H1 (cell line): ENCODE data around the gene HES3. TPM values are rescaled to one million over a fixed set of nuclear protein-coding genes. Genes with fewer than 3 reads are reported as not detected.

Source experiments
- ATF2 ChIP-seq: IDR thresholded peaks from 2 replicates; pipeline ENCODE4 v1.6.1; 2012; ENCODE audit warnings: low read length, inconsistent platforms
- BCL11A ChIP-seq, 2 experiments: IDR thresholded peaks; one replicate each; pipeline ENCODE4 v1.6.1; 2011; ENCODE audit warnings: low read depth in 2 of 2, low read length in 2 of 2, mild to moderate bottlenecking in 2 of 2
- BRCA1 ChIP-seq: IDR thresholded peaks from 2 replicates; pipeline ENCODE4 v1.6.1; 2012; ENCODE audit warnings: low read depth, low read length, improper control_type of control experiment
- CBX8 ChIP-seq: fragments of 300-800, 300-1000 bp; sonication (generic); IDR thresholded peaks from 2 replicates; pipeline ENCODE4 v1.7.1; 2016; ENCODE audit warnings: low read depth, low read length, borderline replicate concordance
- FOSL1 ChIP-seq: IDR thresholded peaks from 2 replicates; pipeline ENCODE4 v1.6.1; 2011; ENCODE audit warnings: mild to moderate bottlenecking, low read depth, low read length, moderate library complexity; ENCODE audit not compliant: insufficient read depth
- GTF2F1 ChIP-seq: IDR thresholded peaks from 2 replicates; pipeline ENCODE4 v1.6.1; 2012; ENCODE audit warnings: low read depth, low read length, improper control_type of control experiment, borderline replicate concordance
- JUND ChIP-seq: IDR thresholded peaks from 2 replicates; pipeline ENCODE4 v1.6.1; 2011; ENCODE audit warnings: mild to moderate bottlenecking, improper control_type of control experiment, low read length
- TBP ChIP-seq: IDR thresholded peaks from 2 replicates; pipeline ENCODE4 v1.6.1; 2011; ENCODE audit warnings: low read depth, low read length, improper control_type of control experiment
- polyA plus RNA-seq, 7 experiments: library from polyadenylated mRNA; depleted of rRNA in 3 of 7; stranded (reverse) in 5 of 7; unstranded in 2 of 7; fragments of >200 nt in 5 of 7; fragments of 200-250 nt in 2 of 7; gene quantifications; 1 replicate in 5 of 7; 2 replicates in 1 of 7; 4 replicates in 1 of 7; pipeline versions ENCODE4 v1.2.1 to v1.2.3, GENCODE V29; 2011 to 2013; ENCODE audit warnings: missing spikeins in 2 of 7, mixed read lengths in 2 of 7
- total RNA-seq: library from RNA; stranded (reverse); fragmentation: NEBNext Ultra II Directional; extraction: Animal tissue kit (Norgen Biotek cat#: 25700); gene quantifications from 2 replicates; pipeline ENCODE4 v1.2.1, GENCODE V29; 2021

Gene HES3
- total and polyA plus RNA-seq, 2 of the 8 experiments (the other 6 are each of a cell fraction or from before 2014, with no cell fraction given) = 38.8 to 54.3 TPM

- TF ChIP-seq CBX8 = no peak
- TF ChIP-seq ATF2 = no peak
- TF ChIP-seq JUND = no peak
- TF ChIP-seq GTF2F1 = no peak
- TF ChIP-seq FOSL1 = no peak
- TF ChIP-seq BCL11A (IDR thresholded peaks at IDR 0.05; ENCODE audit: low read depth in 2 of 2, low read length in 2 of 2) = no peak
- no peak for TF ChIP-seq TBP
- TF ChIP-seq BRCA1 = no peak
These were observed 8.7 kb upstream of the HES3 start (continued) for GRCh38 chr1:6235296-6235677.
